Bronchial epithelial cell (primary cell): ENCODE data around the gene GMPR2. TPM values are rescaled to one million over a fixed set of nuclear protein-coding genes. Genes with fewer than 3 reads are reported as not detected.
A peak's percentile ranks its signal among the peaks of the same experiment; 100 is the strongest.

Experiments
- DNase-seq: peaks from one replicate; pipeline ENCODE4 v3.0.0-alpha.2; 2010; ENCODE audit warnings: low read depth
- FAIRE-seq: peaks from 2 replicates; lab custom pipeline; 2011; peaks lifted over from hg19 to GRCh38; lab: Jason Lieb, UNC
- H3K27me3 ChIP-seq: 2 replicates; pipeline ENCODE4 v1.5.1; 2011; ENCODE audit warnings: low read length; ENCODE audit not compliant: control insufficient read depth, insufficient read depth
- H3K36me3 ChIP-seq: 2 replicates; pipeline ENCODE4 v1.5.1; 2011; ENCODE audit warnings: low read length; ENCODE audit not compliant: control insufficient read depth, insufficient read depth
- H3K4me3 ChIP-seq: 2 replicates; pipeline ENCODE4 v1.5.1; 2011; ENCODE audit warnings: mild to moderate bottlenecking, low read depth, low read length, control low read depth
- total RNA-seq: library from RNA; depleted of rRNA; stranded (reverse); fragments of >200 nt; gene quantifications from 2 replicates; pipeline ENCODE4 v1.2.1, GENCODE V29; 2014
- TF ChIP-seq, protein P1 (sequence below): IDR thresholded peaks from 2 replicates; pipeline ENCODE4 v1.5.1; 2011; ENCODE audit warnings: mild to moderate bottlenecking, moderate library complexity, low read length, control low read depth, inconsistent platforms; ENCODE audit not compliant: insufficient read depth, severe bottlenecking

The GMPR2 gene
- 80.6 and 98.7 TPM in 2 replicates for total RNA-seq

DNA sequence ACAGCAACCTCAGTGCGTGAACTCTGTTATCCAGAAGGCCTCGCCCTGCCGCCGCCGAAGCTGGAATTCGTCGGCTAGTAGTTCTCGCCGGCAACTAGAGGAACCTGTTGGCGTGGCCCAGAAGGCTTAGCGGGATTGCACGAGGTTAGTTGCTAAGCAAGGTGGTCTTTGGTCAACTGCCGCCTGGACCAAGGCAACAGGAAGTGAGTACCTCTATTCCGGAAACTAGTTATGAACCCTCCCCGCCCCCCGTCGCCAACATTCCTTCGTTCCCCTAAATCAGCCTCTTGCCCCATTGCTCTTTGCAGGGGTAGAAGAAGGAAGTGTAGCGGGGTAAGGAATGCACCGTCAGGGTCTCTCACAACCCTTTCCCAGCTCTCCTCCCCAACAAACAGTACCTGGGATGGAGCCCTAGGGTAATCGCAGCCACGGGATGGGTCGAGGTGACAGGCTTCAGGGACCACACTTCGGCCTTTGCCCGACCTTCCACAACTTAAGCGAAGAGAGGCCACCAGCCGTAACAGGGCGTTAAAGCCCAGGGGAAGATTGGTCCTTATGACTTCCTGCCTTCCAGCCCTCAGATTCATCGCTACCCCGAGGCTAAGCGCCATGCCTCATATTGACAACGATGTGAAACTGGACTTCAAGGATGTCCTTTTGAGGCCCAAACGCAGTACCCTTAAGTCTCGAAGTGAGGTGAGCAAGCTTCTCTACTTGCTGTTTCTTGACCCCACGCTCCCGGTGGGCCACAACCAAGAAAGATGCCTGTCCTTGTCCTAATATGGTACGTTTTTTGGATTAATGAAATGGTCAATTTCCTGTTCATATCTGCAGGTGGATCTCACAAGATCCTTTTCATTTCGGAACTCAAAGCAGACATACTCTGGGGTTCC, at the start of gene GMPR2:
GMPR2 (plus strand) TSS at position 285 of the 893 bp plus-strand sequence; CDS start at position 610, 325 bp downstream.
- TF ChIP-seq, protein P1, sequence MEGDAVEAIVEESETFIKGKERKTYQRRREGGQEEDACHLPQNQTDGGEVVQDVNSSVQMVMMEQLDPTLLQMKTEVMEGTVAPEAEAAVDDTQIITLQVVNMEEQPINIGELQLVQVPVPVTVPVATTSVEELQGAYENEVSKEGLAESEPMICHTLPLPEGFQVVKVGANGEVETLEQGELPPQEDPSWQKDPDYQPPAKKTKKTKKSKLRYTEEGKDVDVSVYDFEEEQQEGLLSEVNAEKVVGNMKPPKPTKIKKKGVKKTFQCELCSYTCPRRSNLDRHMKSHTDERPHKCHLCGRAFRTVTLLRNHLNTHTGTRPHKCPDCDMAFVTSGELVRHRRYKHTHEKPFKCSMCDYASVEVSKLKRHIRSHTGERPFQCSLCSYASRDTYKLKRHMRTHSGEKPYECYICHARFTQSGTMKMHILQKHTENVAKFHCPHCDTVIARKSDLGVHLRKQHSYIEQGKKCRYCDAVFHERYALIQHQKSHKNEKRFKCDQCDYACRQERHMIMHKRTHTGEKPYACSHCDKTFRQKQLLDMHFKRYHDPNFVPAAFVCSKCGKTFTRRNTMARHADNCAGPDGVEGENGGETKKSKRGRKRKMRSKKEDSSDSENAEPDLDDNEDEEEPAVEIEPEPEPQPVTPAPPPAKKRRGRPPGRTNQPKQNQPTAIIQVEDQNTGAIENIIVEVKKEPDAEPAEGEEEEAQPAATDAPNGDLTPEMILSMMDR = no peak
- DNase-seq (peak; percentile 35), FAIRE-seq (no peak)
- Histone ChIP-seq H3K36me3 (peaks cover 17% of the 10 kb centered on the region), H3K4me3 (peak within 1 kb of the TSS; percentile 63), H3K27me3 (no peaks in the 10 kb centered on the region)

DNA sequence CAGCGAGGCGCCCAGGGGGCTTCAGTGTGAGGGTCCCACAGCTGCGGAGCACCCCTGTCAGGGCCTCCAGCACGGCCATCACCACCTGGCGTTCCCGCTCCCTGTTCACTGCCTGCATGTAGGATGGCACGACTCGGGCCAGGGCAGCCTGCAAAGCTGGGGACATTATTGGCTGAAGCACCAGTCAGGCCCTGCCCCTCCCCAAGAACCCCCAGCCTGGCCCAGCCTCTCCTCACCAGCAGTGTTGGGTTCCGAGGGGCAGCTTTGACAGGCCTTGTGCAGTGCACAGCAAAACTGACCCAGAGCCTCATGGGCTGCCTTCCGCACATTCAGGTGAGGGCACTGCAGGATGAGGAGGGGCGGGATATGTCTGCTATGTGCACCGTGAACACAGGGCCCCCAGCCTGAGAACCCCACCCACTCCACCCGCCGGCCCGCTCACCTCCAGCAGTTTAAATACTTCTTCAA, 49.7 kb upstream of the GMPR2 start:
- TF ChIP-seq, protein P1 = no peak
- DNase-seq (no peak), FAIRE-seq (no peak)
- no peak overlapping the region for H3K4me3 ChIP-seq
- H3K27me3 ChIP-seq = no peaks in the 10 kb centered on the region
- peaks cover 44% of the 10 kb centered on the region for H3K36me3 ChIP-seq

DNA sequence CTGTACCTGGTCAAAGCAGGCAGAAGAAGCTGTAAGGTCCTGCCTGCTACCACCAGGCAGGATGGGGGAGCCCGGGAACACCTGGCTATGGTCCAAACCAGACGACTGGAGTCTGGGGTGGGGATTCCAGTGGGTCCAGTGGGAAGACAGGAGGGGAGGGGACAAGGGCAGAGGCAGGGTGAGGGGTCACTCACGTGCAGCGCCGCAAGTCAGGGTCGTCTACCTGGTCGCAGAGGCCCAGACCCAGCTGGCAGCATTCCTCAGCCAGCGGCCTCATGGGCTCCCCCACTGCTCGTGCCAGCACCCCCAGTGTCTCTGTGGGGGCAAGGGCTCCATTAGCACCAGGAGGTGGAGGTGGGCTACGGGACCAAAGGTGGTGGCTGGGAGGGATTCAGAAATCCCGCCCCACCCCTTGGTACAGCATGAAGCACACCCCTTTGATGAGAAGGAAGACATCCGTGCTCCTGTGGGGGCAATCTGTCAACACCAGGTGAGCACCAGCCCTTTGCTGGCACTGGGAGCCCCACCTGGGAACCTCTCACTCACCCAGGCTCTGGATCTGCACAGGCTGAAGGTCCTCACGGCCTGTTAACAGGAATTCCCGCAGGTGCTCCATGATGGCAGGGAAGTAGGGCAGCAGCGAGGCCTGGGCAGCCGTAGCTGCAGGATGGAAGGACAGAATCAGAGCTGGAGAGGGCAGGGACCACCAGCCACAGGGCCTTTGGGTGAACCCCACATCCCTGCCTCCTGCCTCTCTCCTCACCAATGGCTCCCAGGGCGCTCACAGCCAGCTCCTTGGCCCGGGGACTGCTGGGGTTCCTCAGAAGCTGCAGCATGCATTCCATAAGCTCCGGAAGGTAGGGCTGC, 48.4 kb upstream of the GMPR2 start:
- Histone ChIP-seq H3K27me3 (no peaks in the 10 kb centered on the region), H3K36me3 (peaks cover 33% of the 10 kb centered on the region), H3K4me3 (no peak overlapping the region)
- DNase-seq = no peak
- FAIRE-seq = no peak
- TF ChIP-seq, protein P1 = no peak

DNA sequence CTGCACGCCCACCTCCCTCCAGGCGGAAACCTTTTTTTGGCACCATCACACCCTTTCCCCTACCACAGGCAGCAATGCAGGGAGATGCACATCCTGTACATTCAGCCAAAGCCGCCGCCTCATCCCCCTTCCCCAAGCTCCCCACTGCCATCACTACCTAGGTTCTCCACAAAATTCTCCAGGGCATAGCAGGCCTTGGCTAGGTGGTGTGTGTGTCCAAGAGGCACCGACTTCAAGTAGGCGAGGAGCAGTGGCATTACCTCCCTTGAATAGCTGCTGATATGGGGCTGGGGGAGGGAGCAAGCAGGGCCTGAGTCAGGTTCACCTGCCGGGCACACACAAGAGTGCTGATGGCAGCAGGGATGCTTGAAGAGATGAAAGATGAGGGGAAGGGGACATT, 47.7 kb upstream of the GMPR2 start:
- DNase-seq = no peak
- no peak for FAIRE-seq
- H3K36me3 ChIP-seq = peaks cover 33% of the 10 kb centered on the region
- H3K4me3 ChIP-seq = no peak overlapping the region
- H3K27me3 ChIP-seq = no peaks in the 10 kb centered on the region
- TF ChIP-seq, protein P1 = no peak

DNA sequence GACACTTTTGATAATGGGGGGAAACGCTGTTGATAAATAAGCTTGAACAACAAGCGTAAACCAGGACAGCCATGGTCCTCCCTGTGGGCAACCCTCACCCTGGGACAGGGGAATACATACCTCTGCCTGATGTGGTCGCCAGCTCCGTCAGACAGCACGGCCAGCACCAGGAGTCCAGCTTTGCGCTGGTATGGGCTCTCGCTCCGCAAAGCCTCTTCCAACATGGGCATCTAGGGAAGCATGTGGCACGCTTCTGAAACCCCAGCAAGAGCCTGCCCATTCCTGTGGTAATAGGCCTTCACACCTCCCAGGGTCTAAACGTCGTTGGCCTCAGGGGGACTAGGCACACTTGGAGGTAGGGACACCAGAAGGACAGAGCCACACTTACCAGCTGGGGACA, 47.0 kb upstream of the GMPR2 start:
- Histone ChIP-seq H3K36me3 (peaks cover 32% of the 10 kb centered on the region), H3K4me3 (no peak overlapping the region), H3K27me3 (no peaks in the 10 kb centered on the region)
- TF ChIP-seq, protein P1 = no peak
- FAIRE-seq (no peak), DNase-seq (no peak)
